Testis (tissue), 3 donors: Measurements from ENCODE around the gene CEP78. TPM values are rescaled to one million over a fixed set of nuclear protein-coding genes. Genes with fewer than 3 reads are reported as not detected.
"Not testable (repeated sequence)": the region's sequence is repeated elsewhere in the genome, so short reads cannot be mapped to it uniquely, and the experiment has no call there.

Experiments used
- DNase-seq: peaks from one replicate; pipeline ENCODE4 v3.0.0-alpha.2; 2019
- H3K27ac ChIP-seq, 2 donors: fragments of 200-600 bp; sonication (generic); one replicate each; pipeline ENCODE4 v1.5.1; 2019
- H3K27me3 ChIP-seq: fragments of 200-600 bp; sonication (generic); one replicate; pipeline ENCODE4 v1.5.1; 2019
- H3K36me3 ChIP-seq: fragments of 200-600 bp; sonication (generic); one replicate; pipeline ENCODE4 v1.5.1; 2017; ENCODE audit warnings: low read depth; ENCODE audit errors: missing control alignments
- H3K4me1 ChIP-seq: fragments of 200-600 bp; sonication (generic); one replicate; pipeline ENCODE4 v1.5.1; 2019
- H3K4me3 ChIP-seq, 2 donors: fragments of 200-600 bp; sonication (generic); one replicate each; pipeline ENCODE4 v1.5.1; 2017 to 2019
- H3K9me3 ChIP-seq: fragments of 200-600 bp; sonication (generic); one replicate; pipeline ENCODE4 v1.5.1; 2017
- POLR2A ChIP-seq: fragments of 450-650 bp; IDR thresholded peaks from one replicate; pipeline ENCODE4 v1.6.1; 2017; ENCODE audit warnings: antibody characterized with exemption, mild to moderate bottlenecking, moderate library complexity
- WGBS, 2 donors: methylation state at CpG; one replicate each; pipeline ENCODE4 v1.1.5; 2018; 5-methylcytosine and 5-hydroxymethylcytosine counted together
- intact Hi-C: fragments of 100-400 bp; cut with DNase I; formaldehyde crosslinking; loops from one replicate; pipeline ENCODE4 v1.15.1; 2023; ENCODE audit warnings: low total_unique reads
- polyA plus RNA-seq: library from polyadenylated mRNA; stranded (reverse); fragments of 350-450 nt; fragmentation: Illumina TruSeq; extraction: RNeasy Lipid Tissue Mini Kit (QIAGEN cat#74804); gene quantifications from one replicate; pipeline ENCODE4 v1.2.3, GENCODE V29; 2014; ENCODE audit warnings: low read depth, low replicate concordance; ENCODE audit not compliant: insufficient read depth
- total RNA-seq, 2 donors: library from RNA; depleted of rRNA; stranded (reverse); fragments of >200 nt; gene quantifications; one replicate each; pipeline ENCODE4 v1.2.3, GENCODE V29; 2016
- TF ChIP-seq, protein P1 (sequence below), 3 experiments: fragments of 450-650 bp in 2 of 3; fragments of 200-600 bp in 1 of 3; sonication (generic) in 1 of 3; IDR thresholded peaks; one replicate each; pipeline ENCODE4 v1.5.1; 2016 to 2019; ENCODE audit warnings: antibody characterized with exemption in 3 of 3, mild to moderate bottlenecking in 2 of 3, moderate library complexity in 1 of 3

The CEP78 gene
- total and polyA plus RNA-seq, 3 donors from 2014 or later = 28.2 to 50.2 (median 37.4) TPM

- TF ChIP-seq, protein P1, sequence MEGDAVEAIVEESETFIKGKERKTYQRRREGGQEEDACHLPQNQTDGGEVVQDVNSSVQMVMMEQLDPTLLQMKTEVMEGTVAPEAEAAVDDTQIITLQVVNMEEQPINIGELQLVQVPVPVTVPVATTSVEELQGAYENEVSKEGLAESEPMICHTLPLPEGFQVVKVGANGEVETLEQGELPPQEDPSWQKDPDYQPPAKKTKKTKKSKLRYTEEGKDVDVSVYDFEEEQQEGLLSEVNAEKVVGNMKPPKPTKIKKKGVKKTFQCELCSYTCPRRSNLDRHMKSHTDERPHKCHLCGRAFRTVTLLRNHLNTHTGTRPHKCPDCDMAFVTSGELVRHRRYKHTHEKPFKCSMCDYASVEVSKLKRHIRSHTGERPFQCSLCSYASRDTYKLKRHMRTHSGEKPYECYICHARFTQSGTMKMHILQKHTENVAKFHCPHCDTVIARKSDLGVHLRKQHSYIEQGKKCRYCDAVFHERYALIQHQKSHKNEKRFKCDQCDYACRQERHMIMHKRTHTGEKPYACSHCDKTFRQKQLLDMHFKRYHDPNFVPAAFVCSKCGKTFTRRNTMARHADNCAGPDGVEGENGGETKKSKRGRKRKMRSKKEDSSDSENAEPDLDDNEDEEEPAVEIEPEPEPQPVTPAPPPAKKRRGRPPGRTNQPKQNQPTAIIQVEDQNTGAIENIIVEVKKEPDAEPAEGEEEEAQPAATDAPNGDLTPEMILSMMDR (IDR thresholded peaks at IDR 0.05) = no peak
- no peak for TF ChIP-seq POLR2A
- Histone ChIP-seq H3K36me3 (no peaks in the 10 kb centered on the region), H3K9me3 (no peaks in the 10 kb centered on the region), H3K4me1 (peaks cover 12% of the 10 kb centered on the region), H3K27ac (peak overlapping the region in 1 of 2 donors; percentile 27), H3K4me3 (no peak overlapping the region), H3K27me3 (no peaks in the 10 kb centered on the region)
- peak; percentile 39 for DNase-seq
- intact Hi-C loops = no loop called here
- 38 to 54% methylated on average over 5 of the region's 5 CpGs for WGBS, 2 donors
Observed at GRCh38 chr9:78189461-78189860, 46.4 kb upstream of the CEP78 start.

- DNase-seq = no peak
- H3K27me3 ChIP-seq = no peaks in the 10 kb centered on the region
- peaks cover 12% of the 10 kb centered on the region for H3K4me1 ChIP-seq
- intact Hi-C loops = no loop called here
- TF ChIP-seq POLR2A = no peak
- TF ChIP-seq, protein P1 (IDR thresholded peaks at IDR 0.05) = no peak
- no peak overlapping the region for H3K27ac ChIP-seq
- H3K4me3 ChIP-seq = no peak overlapping the region
- no peaks in the 10 kb centered on the region for H3K36me3 ChIP-seq
- H3K9me3 ChIP-seq = no peaks in the 10 kb centered on the region
Observed at GRCh38 chr9:78191931-78192330, 43.9 kb upstream of the CEP78 start.

- Histone ChIP-seq H3K27ac (no peak overlapping the region), H3K9me3 (no peaks in the 10 kb centered on the region), H3K27me3 (no peaks in the 10 kb centered on the region), H3K4me1 (no peaks in the 10 kb centered on the region), H3K36me3 (no peaks in the 10 kb centered on the region), H3K4me3 (no peak overlapping the region)
- no peak for DNase-seq
- no peak for TF ChIP-seq POLR2A
- TF ChIP-seq, protein P1 (IDR thresholded peaks at IDR 0.05) = no peak
- WGBS, 2 donors = 82 to 96% methylated on average over 1 of the region's 1 CpG
- intact Hi-C loops = no loop called here
Observed at GRCh38 chr9:78196258-78196657, 39.6 kb upstream of the CEP78 start.

DNA sequence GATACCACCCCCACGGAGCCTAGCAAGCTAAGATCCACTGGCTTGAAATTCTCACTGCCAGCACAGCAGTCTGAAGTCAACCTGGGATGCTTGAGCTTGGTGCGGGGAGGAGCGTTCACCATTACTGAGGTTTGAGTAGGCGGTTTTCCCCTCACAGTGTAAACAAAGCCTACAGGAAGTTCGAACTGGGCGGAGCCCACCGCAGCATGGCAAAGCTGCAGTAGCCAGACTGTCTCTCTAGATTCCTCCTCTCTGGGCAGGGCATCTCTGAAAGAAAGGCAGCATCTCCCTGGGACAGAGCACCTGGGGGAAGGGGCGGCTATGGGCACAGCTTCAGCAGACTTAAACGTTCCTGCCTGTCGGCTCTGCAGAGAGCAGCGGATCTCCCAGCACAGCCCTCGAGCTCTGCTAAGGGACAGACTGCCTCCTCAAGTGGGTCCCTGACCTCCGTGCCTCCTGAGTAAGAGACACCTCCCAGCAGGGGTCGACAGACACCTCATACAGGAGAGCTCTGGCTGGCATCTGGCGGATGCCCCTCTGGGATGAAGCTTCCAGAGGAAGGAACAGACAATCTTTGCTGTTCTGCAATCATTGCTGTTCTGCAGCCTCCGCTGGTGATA is 34.6 kb upstream of the CEP78 start:
- H3K9me3 ChIP-seq, H3K4me1 ChIP-seq, DNase-seq, intact Hi-C loops, H3K36me3 ChIP-seq, H3K27me3 ChIP-seq, H3K4me3 ChIP-seq, H3K27ac ChIP-seq: not testable (repeated sequence)
- 70 to 71% methylated on average over 9 to 16 of the region's 16 CpGs for WGBS, 2 donors

DNA sequence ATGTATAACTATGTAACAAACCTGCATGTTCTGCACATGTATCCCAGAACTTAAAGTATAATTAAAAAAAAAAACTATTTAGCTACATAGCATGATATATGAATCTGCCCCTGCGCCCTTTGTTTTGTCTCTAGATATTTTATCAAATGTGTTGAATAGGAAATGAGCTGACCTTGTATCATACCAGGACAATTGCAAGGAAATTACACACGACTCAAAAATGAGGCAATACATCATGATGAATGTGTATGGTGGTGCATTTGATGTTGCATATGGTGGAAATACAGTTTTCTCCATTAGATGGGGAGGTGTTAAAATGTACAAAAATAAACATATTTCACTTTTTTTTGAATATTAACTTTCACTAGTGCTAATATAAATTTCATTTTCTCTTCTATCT is 28.6 kb upstream of the CEP78 start:
- Histone ChIP-seq H3K4me3 (no peak overlapping the region), H3K36me3 (no peaks in the 10 kb centered on the region), H3K27ac (no peak overlapping the region), H3K9me3 (no peaks in the 10 kb centered on the region), H3K27me3 (no peaks in the 10 kb centered on the region), H3K4me1 (no peaks in the 10 kb centered on the region)
- 61 to 66% methylated on average over 2 of the region's 2 CpGs for WGBS, 2 donors
- DNase-seq = no peak
- no peak for TF ChIP-seq POLR2A
- TF ChIP-seq, protein P1 (IDR thresholded peaks at IDR 0.05) = no peak
- intact Hi-C loops = no loop called here
